HEK293 (cell line): ENCODE measurements around the gene MCAT.

Source experiments
- CTCF ChIA-PET: fragments of 350-600 bp; formaldehyde crosslinking; extraction: SDS; loops from one replicate; lab custom pipeline; 2021; ENCODE audit warnings: antibody characterized with exemption; lab: Yijun Ruan, JAX
- POLR2A ChIA-PET: fragments of 300-600 bp; formaldehyde crosslinking; extraction: SDS; loops from one replicate; lab custom pipeline; 2020; ENCODE audit warnings: antibody characterized with exemption, inconsistent platforms; lab: Yijun Ruan, JAX
- H3K27ac ChIP-seq: fragments of 200-500 bp; sonication (Bioruptor generic); 2 replicates; pipeline ENCODE4 v1.5.1; 2014; ENCODE audit warnings: low read depth, low read length, control low read depth, inconsistent platforms; ENCODE audit errors: extremely low read depth
- H3K36me3 ChIP-seq, 2 experiments: fragments of 200-500 bp in 1 of 2; sonication (Bioruptor generic) in 1 of 2; 1 replicate in 1 of 2; 2 replicates in 1 of 2; pipeline ENCODE4 v1.5.1; 2014 to 2017; ENCODE audit warnings: inconsistent platforms in 2 of 2, low read length in 2 of 2; ENCODE audit not compliant: control insufficient read depth in 2 of 2, insufficient read depth in 1 of 2
- H3K4me1 ChIP-seq: fragments of 200-500 bp; sonication (Bioruptor generic); 2 replicates; pipeline ENCODE4 v1.5.1; 2014; ENCODE audit warnings: mild to moderate bottlenecking, low read length, inconsistent platforms; ENCODE audit not compliant: control insufficient read depth, insufficient read depth
- H3K4me3 ChIP-seq: 2 replicates; pipeline ENCODE4 v1.5.1; 2011; ENCODE audit warnings: low read depth, mild to moderate bottlenecking, control low read depth, low read length, moderate library complexity
- H3K9me3 ChIP-seq: fragments of 200-500 bp; sonication (Bioruptor generic); 2 replicates; pipeline ENCODE4 v1.5.1; 2014; ENCODE audit warnings: low read depth, low read length, inconsistent platforms; ENCODE audit not compliant: control insufficient read depth, insufficient read depth
- BCL11B ChIP-seq: fragments of 450-650 bp; formaldehyde crosslinking; IDR thresholded peaks from 2 replicates; pipeline ENCODE4 v1.5.1; 2016; ENCODE audit warnings: low read depth, missing biosample characterization, missing genetic modification characterization
- EGR2 ChIP-seq: fragments of 450-650 bp; formaldehyde crosslinking; IDR thresholded peaks from 2 replicates; pipeline ENCODE4 v1.5.1; 2016; ENCODE audit warnings: low read depth, missing biosample characterization, missing genetic modification characterization
- KLF1 ChIP-seq: fragments of 450-650 bp; formaldehyde crosslinking; IDR thresholded peaks from 2 replicates; pipeline ENCODE4 v1.5.1; 2016; ENCODE audit warnings: missing biosample characterization, missing genetic modification characterization
- PATZ1 ChIP-seq: fragments of 450-650 bp; formaldehyde crosslinking; IDR thresholded peaks from 2 replicates; pipeline ENCODE4 v1.5.1; 2016; ENCODE audit warnings: missing biosample characterization, missing genetic modification characterization
- PBX3 ChIP-seq: sonication (generic); formaldehyde crosslinking; IDR thresholded peaks from 2 replicates; pipeline ENCODE4 v1.8.1; 2022; ENCODE audit warnings: mild to moderate bottlenecking, moderate library complexity, missing genetic modification reagents
- SCRT1 ChIP-seq: fragments of 450-650 bp; formaldehyde crosslinking; IDR thresholded peaks from 2 replicates; pipeline ENCODE4 v1.5.1; 2016; ENCODE audit warnings: missing biosample characterization, missing genetic modification characterization, borderline replicate concordance
- SCRT2 ChIP-seq: fragments of 450-650 bp; formaldehyde crosslinking; IDR thresholded peaks from 2 replicates; pipeline ENCODE4 v1.5.1; 2016; ENCODE audit warnings: missing biosample characterization, missing genetic modification characterization
- ZBTB1 ChIP-seq: fragments of 450-650 bp; formaldehyde crosslinking; IDR thresholded peaks from 2 replicates; pipeline ENCODE4 v1.5.1; 2016; ENCODE audit warnings: missing biosample characterization, missing genetic modification characterization
- ZBTB17 ChIP-seq: fragments of 450-650 bp; formaldehyde crosslinking; IDR thresholded peaks from 2 replicates; pipeline ENCODE4 v1.5.1; 2016; ENCODE audit warnings: missing biosample characterization, missing genetic modification characterization
- ZNF121 ChIP-seq: fragments of 450-650 bp; formaldehyde crosslinking; IDR thresholded peaks from 2 replicates; pipeline ENCODE4 v1.5.1; 2016; ENCODE audit warnings: missing biosample characterization, missing genetic modification characterization
- ZNF155 ChIP-seq: fragments of 450-650 bp; formaldehyde crosslinking; IDR thresholded peaks from 2 replicates; pipeline ENCODE4 v1.5.1; 2016; ENCODE audit warnings: missing biosample characterization, missing genetic modification characterization
- ZNF157 ChIP-seq: fragments of 450-650 bp; formaldehyde crosslinking; IDR thresholded peaks from 2 replicates; pipeline ENCODE4 v1.5.1; 2016; ENCODE audit warnings: missing biosample characterization, missing genetic modification characterization
- ZNF239 ChIP-seq: fragments of 450-650 bp; formaldehyde crosslinking; IDR thresholded peaks from 2 replicates; pipeline ENCODE4 v1.5.1; 2016; ENCODE audit warnings: missing biosample characterization, missing genetic modification characterization
- ZNF24 ChIP-seq: fragments of 450-650 bp; formaldehyde crosslinking; IDR thresholded peaks from 2 replicates; pipeline ENCODE4 v1.5.1; 2016; ENCODE audit warnings: missing biosample characterization, missing genetic modification characterization
- ZNF366 ChIP-seq: fragments of 450-650 bp; formaldehyde crosslinking; conservative IDR thresholded peaks from 2 replicates; pipeline ENCODE4 v1.5.1; 2016; ENCODE audit warnings: missing biosample characterization, missing genetic modification characterization
- ZNF398 ChIP-seq: fragments of 450-650 bp; formaldehyde crosslinking; IDR thresholded peaks from 2 replicates; pipeline ENCODE4 v1.5.1; 2017; ENCODE audit warnings: missing biosample characterization, missing genetic modification characterization
- ZNF510 ChIP-seq: fragments of 450-650 bp; formaldehyde crosslinking; IDR thresholded peaks from 2 replicates; pipeline ENCODE4 v1.5.1; 2018; ENCODE audit warnings: mild to moderate bottlenecking, missing genetic modification characterization, missing biosample characterization; ENCODE audit not compliant: insufficient replicate concordance
- ZNF530 ChIP-seq: fragments of 450-650 bp; formaldehyde crosslinking; IDR thresholded peaks from 2 replicates; pipeline ENCODE4 v1.5.1; 2016; ENCODE audit warnings: low read depth, missing biosample characterization, missing genetic modification characterization
- ZNF560 ChIP-seq: fragments of 450-650 bp; formaldehyde crosslinking; IDR thresholded peaks from 2 replicates; pipeline ENCODE4 v1.5.1; 2017; ENCODE audit warnings: missing biosample characterization, missing genetic modification characterization, borderline replicate concordance
- ZNF571 ChIP-seq: fragments of 450-650 bp; formaldehyde crosslinking; IDR thresholded peaks from 2 replicates; pipeline ENCODE4 v1.5.0; 2017; ENCODE audit warnings: missing biosample characterization, missing genetic modification characterization
- ZNF658 ChIP-seq: fragments of 450-650 bp; formaldehyde crosslinking; IDR thresholded peaks from 2 replicates; pipeline ENCODE4; 2016; ENCODE audit warnings: missing biosample characterization, missing genetic modification characterization
- ZNF670 ChIP-seq: fragments of 450-650 bp; formaldehyde crosslinking; IDR thresholded peaks from 2 replicates; pipeline ENCODE4 v1.5.1; 2016; ENCODE audit warnings: missing biosample characterization, missing genetic modification characterization, low read depth
- ZNF747 ChIP-seq: fragments of 450-650 bp; formaldehyde crosslinking; IDR thresholded peaks from 2 replicates; pipeline ENCODE4 v1.5.1; 2016; ENCODE audit warnings: missing biosample characterization, missing genetic modification characterization
- ZNF791 ChIP-seq: fragments of 450-650 bp; formaldehyde crosslinking; IDR thresholded peaks from 2 replicates; pipeline ENCODE4 v1.5.1; 2016; ENCODE audit warnings: missing biosample characterization, missing genetic modification characterization
- ZXDB ChIP-seq: fragments of 450-650 bp; formaldehyde crosslinking; IDR thresholded peaks from 2 replicates; pipeline ENCODE4 v1.5.1; 2016; ENCODE audit warnings: missing biosample characterization, missing genetic modification characterization
- TF ChIP-seq, protein P1 (sequence below): fragments of 450-650 bp; formaldehyde crosslinking; IDR thresholded peaks from 2 replicates; pipeline ENCODE4 v1.5.1; 2017; ENCODE audit warnings: missing biosample characterization, mild to moderate bottlenecking, missing genetic modification characterization, moderate library complexity
- TF ChIP-seq, protein P2 (sequence below): fragments of 450-650 bp; formaldehyde crosslinking; IDR thresholded peaks from 2 replicates; pipeline ENCODE4 v1.5.1; 2017; ENCODE audit warnings: missing biosample characterization, missing genetic modification characterization
- TF ChIP-seq, protein P3 (sequence below): fragments of 450-650 bp; formaldehyde crosslinking; IDR thresholded peaks from 2 replicates; pipeline ENCODE4 v1.5.1; 2016; ENCODE audit warnings: missing biosample characterization, missing genetic modification characterization
- TF ChIP-seq, protein P4 (sequence below): fragments of 450-650 bp; formaldehyde crosslinking; IDR thresholded peaks from 2 replicates; pipeline ENCODE4 v1.5.1; 2017; ENCODE audit warnings: missing biosample characterization, missing genetic modification characterization

The MCAT gene

GRCh38 chr22:43155789-43156188 is 12.6 kb upstream of the MCAT start:
- Histone ChIP-seq H3K27ac (no peak overlapping the region), H3K36me3 (no peaks in the 10 kb centered on the region), H3K4me1 (peaks cover 10% of the 10 kb centered on the region), H3K4me3 (no peak overlapping the region), H3K9me3 (no peaks in the 10 kb centered on the region)
- ChIA-PET CTCF (no interaction called here), POLR2A (no interaction called here)
- TF ChIP-seq ZBTB1 (tag by site-specific recombination), result no peak
- TF ChIP-seq PATZ1, result no peak
- TF ChIP-seq ZNF747 (tag by site-specific recombination), result no peak
- no peak for TF ChIP-seq ZNF24 (tag by site-specific recombination)
- TF ChIP-seq, protein P1, sequence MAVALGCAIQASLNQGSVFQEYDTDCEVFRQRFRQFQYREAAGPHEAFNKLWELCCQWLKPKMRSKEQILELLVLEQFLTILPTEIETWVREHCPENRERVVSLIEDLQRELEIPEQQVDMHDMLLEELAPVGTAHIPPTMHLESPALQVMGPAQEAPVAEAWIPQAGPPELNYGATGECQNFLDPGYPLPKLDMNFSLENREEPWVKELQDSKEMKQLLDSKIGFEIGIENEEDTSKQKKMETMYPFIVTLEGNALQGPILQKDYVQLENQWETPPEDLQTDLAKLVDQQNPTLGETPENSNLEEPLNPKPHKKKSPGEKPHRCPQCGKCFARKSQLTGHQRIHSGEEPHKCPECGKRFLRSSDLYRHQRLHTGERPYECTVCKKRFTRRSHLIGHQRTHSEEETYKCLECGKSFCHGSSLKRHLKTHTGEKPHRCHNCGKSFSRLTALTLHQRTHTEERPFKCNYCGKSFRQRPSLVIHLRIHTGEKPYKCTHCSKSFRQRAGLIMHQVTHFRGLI (tag by site-specific recombination), result no peak
- no peak for TF ChIP-seq ZNF398 (tag by site-specific recombination)
- TF ChIP-seq ZNF155 (tag by site-specific recombination), result no peak
- TF ChIP-seq, protein P2, sequence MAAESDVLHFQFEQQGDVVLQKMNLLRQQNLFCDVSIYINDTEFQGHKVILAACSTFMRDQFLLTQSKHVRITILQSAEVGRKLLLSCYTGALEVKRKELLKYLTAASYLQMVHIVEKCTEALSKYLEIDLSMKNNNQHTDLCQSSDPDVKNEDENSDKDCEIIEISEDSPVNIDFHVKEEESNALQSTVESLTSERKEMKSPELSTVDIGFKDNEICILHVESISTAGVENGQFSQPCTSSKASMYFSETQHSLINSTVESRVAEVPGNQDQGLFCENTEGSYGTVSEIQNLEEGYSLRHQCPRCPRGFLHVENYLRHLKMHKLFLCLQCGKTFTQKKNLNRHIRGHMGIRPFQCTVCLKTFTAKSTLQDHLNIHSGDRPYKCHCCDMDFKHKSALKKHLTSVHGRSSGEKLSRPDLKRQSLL (tag by site-specific recombination), result no peak
- no peak for TF ChIP-seq ZBTB17
- peak; percentile 91 for TF ChIP-seq SCRT2 (tag by site-specific recombination)
- TF ChIP-seq ZNF157 (tag by site-specific recombination), result no peak
- TF ChIP-seq ZNF670 (tag by site-specific recombination), result no peak
- TF ChIP-seq, protein P3, sequence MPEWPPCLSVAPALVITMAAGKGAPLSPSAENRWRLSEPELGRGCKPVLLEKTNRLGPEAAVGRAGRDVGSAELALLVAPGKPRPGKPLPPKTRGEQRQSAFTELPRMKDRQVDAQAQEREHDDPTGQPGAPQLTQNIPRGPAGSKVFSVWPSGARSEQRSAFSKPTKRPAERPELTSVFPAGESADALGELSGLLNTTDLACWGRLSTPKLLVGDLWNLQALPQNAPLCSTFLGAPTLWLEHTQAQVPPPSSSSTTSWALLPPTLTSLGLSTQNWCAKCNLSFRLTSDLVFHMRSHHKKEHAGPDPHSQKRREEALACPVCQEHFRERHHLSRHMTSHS (tag by site-specific recombination), result no peak
- no peak for TF ChIP-seq ZNF121 (tag by site-specific recombination)
- no peak for TF ChIP-seq ZNF560 (tag by site-specific recombination)
- no peak for TF ChIP-seq ZNF571 (tag by site-specific recombination)
- no peak for TF ChIP-seq PBX3 (CRISPR knock-in tag)
- TF ChIP-seq ZNF530 (tag by site-specific recombination), result no peak
- no peak for TF ChIP-seq ZNF658
- TF ChIP-seq ZNF239 (tag by site-specific recombination), result no peak
- TF ChIP-seq ZNF791 (tag by site-specific recombination), result no peak
- TF ChIP-seq ZXDB (tag by site-specific recombination), result no peak
- TF ChIP-seq SCRT1, result peak; percentile 64; the same call in 1 of the 2 replicates
- peak; percentile 96 for TF ChIP-seq KLF1 (tag by site-specific recombination)
- TF ChIP-seq, protein P4, sequence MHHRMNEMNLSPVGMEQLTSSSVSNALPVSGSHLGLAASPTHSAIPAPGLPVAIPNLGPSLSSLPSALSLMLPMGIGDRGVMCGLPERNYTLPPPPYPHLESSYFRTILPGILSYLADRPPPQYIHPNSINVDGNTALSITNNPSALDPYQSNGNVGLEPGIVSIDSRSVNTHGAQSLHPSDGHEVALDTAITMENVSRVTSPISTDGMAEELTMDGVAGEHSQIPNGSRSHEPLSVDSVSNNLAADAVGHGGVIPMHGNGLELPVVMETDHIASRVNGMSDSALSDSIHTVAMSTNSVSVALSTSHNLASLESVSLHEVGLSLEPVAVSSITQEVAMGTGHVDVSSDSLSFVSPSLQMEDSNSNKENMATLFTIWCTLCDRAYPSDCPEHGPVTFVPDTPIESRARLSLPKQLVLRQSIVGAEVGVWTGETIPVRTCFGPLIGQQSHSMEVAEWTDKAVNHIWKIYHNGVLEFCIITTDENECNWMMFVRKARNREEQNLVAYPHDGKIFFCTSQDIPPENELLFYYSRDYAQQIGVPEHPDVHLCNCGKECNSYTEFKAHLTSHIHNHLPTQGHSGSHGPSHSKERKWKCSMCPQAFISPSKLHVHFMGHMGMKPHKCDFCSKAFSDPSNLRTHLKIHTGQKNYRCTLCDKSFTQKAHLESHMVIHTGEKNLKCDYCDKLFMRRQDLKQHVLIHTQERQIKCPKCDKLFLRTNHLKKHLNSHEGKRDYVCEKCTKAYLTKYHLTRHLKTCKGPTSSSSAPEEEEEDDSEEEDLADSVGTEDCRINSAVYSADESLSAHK (tag by site-specific recombination), result no peak
- TF ChIP-seq ZNF366 (tag by site-specific recombination), result no peak
- no peak for TF ChIP-seq ZNF510 (tag by site-specific recombination)
- peak; percentile 58 for TF ChIP-seq EGR2
- TF ChIP-seq BCL11B, result no peak
